Loucy (cell line): ENCODE data around the gene CFAP210.

Source experiments
- H2AFZ ChIP-seq: fragments of 200-600 bp; sonication (generic); 2 replicates; pipeline ENCODE4 v1.6.0; 2016; ENCODE audit warnings: antibody characterized with exemption, mild to moderate bottlenecking, low read length, moderate library complexity
- H3F3A ChIP-seq: fragments of 200-600 bp; 2 replicates; pipeline ENCODE4 v1.6.0; 2016; ENCODE audit warnings: antibody characterized with exemption, low read depth, mild to moderate bottlenecking
- H3K27me3 ChIP-seq: fragments of 200-600 bp; sonication (generic); 2 replicates; pipeline ENCODE4 v1.6.1; 2014; ENCODE audit warnings: low read length, mild to moderate bottlenecking; ENCODE audit not compliant: insufficient read depth, poor library complexity, severe bottlenecking
- H3K36me3 ChIP-seq: fragments of 200-600 bp; sonication (generic); 2 replicates; pipeline ENCODE4 v1.6.1; 2016; ENCODE audit warnings: low read length; ENCODE audit not compliant: insufficient read depth
- H3K4me1 ChIP-seq: fragments of 200-600 bp; sonication (generic); 2 replicates; pipeline ENCODE4 v1.5.1; 2014; ENCODE audit warnings: low read length, mild to moderate bottlenecking; ENCODE audit not compliant: insufficient read depth, poor library complexity, severe bottlenecking
- H3K4me2 ChIP-seq: fragments of 200-600 bp; sonication (generic); 2 replicates; pipeline ENCODE4 v1.6.0; 2014; ENCODE audit warnings: antibody characterized with exemption, low read length, low read depth, mild to moderate bottlenecking; ENCODE audit not compliant: poor library complexity, severe bottlenecking
- H3K4me3 ChIP-seq: fragments of 200-600 bp; sonication (generic); 2 replicates; pipeline ENCODE4 v1.5.1; 2014; ENCODE audit warnings: low read length, mild to moderate bottlenecking, mixed read lengths; ENCODE audit not compliant: poor library complexity, severe bottlenecking
- H3K79me2 ChIP-seq: fragments of 200-600 bp; sonication (generic); 2 replicates; pipeline ENCODE4 v1.6.1; 2014; ENCODE audit warnings: low read length; ENCODE audit not compliant: insufficient read depth
- H3K9ac ChIP-seq: fragments of 200-600 bp; sonication (generic); 2 replicates; pipeline ENCODE4 v1.6.0; 2014; ENCODE audit warnings: mild to moderate bottlenecking, low read depth, low read length, moderate library complexity; ENCODE audit not compliant: poor library complexity, severe bottlenecking
- H3K9me2 ChIP-seq: fragments of 200-600 bp; sonication (generic); replicated peaks from 2 replicates; pipeline ENCODE4 v1.6.1; 2016; ENCODE audit warnings: low read depth, low read length, mixed read lengths
- H3K9me3 ChIP-seq: fragments of 200-600 bp; sonication (generic); 2 replicates; pipeline ENCODE4 v1.6.1; 2014; ENCODE audit warnings: mild to moderate bottlenecking, antibody characterized with exemption, low read length, low read depth; ENCODE audit not compliant: insufficient read depth
- H4K20me1 ChIP-seq: fragments of 200-600 bp; sonication (generic); 2 replicates; pipeline ENCODE4 v1.6.0; 2014; ENCODE audit warnings: antibody characterized with exemption, low read length, mild to moderate bottlenecking; ENCODE audit not compliant: insufficient read depth, poor library complexity, severe bottlenecking
- CTCF ChIP-seq: fragments of 200-600 bp; sonication (generic); conservative IDR thresholded peaks from 2 replicates; pipeline ENCODE4 v1.5.1; 2014; ENCODE audit warnings: mild to moderate bottlenecking, antibody characterized with exemption, low read length
- EZH2phosphoT487 ChIP-seq: fragments of 200-600 bp; IDR thresholded peaks from 2 replicates; pipeline ENCODE4 v1.6.1; 2018; ENCODE audit warnings: antibody characterized with exemption, mild to moderate bottlenecking, moderate library complexity, borderline replicate concordance

The CFAP210 gene

GRCh38 chr2:169729274-169729605, 35.0 kb upstream of the CFAP210 start:
- no peaks in the 10 kb centered on the region for H3K9me2 ChIP-seq
- no peak overlapping the region for H3K4me3 ChIP-seq
- H3K27me3 ChIP-seq: no peaks in the 10 kb centered on the region
- H3K36me3 ChIP-seq: no peaks in the 10 kb centered on the region
- TF ChIP-seq EZH2phosphoT487 (no peak), CTCF (no peak)
- H3K4me2 ChIP-seq: no peak overlapping the region
- H3F3A ChIP-seq: no peaks in the 10 kb centered on the region
- H4K20me1 ChIP-seq: no peaks in the 10 kb centered on the region
- peaks cover under 1% of the 10 kb centered on the region for H3K79me2 ChIP-seq
- H3K9me3 ChIP-seq: no peaks in the 10 kb centered on the region
- no peak overlapping the region for H2AFZ ChIP-seq
- peaks cover 24% of the 10 kb centered on the region for H3K4me1 ChIP-seq
- no peak overlapping the region for H3K9ac ChIP-seq

GRCh38 chr2:169727065-169727464, 32.9 kb upstream of the CFAP210 start:
- Histone ChIP-seq H3F3A (no peaks in the 10 kb centered on the region), H3K79me2 (no peaks in the 10 kb centered on the region), H3K36me3 (no peaks in the 10 kb centered on the region), H4K20me1 (no peaks in the 10 kb centered on the region), H3K4me3 (no peak overlapping the region), H3K9me2 (no peaks in the 10 kb centered on the region), H3K4me1 (peaks cover 7% of the 10 kb centered on the region), H3K9me3 (no peaks in the 10 kb centered on the region), H3K27me3 (no peaks in the 10 kb centered on the region), H2AFZ (no peak overlapping the region), H3K9ac (no peak overlapping the region), H3K4me2 (no peak overlapping the region)
- TF ChIP-seq CTCF (no peak), EZH2phosphoT487 (no peak)

- H2AFZ ChIP-seq: no peak overlapping the region
- H3K9me3 ChIP-seq: no peaks in the 10 kb centered on the region
- H3K27me3 ChIP-seq: no peaks in the 10 kb centered on the region
- H3F3A ChIP-seq: no peaks in the 10 kb centered on the region
- H3K4me2 ChIP-seq: no peak overlapping the region
- no peak for TF ChIP-seq CTCF
- no peak for TF ChIP-seq EZH2phosphoT487
- no peak overlapping the region for H3K4me3 ChIP-seq
- no peak overlapping the region for H3K9ac ChIP-seq
- H3K4me1 ChIP-seq: no peaks in the 10 kb centered on the region
- H3K36me3 ChIP-seq: no peaks in the 10 kb centered on the region
- H3K79me2 ChIP-seq: no peaks in the 10 kb centered on the region
- no peaks in the 10 kb centered on the region for H3K9me2 ChIP-seq
- H4K20me1 ChIP-seq: no peaks in the 10 kb centered on the region
These were observed 26.8 kb upstream of the CFAP210 start for GRCh38 chr2:169721016-169721415.
